PC-9 (cell line): Measurements from ENCODE around the gene OR12D3. TPM values are rescaled to one million over a fixed set of nuclear protein-coding genes. Genes with fewer than 3 reads are reported as not detected.

Experiments used
- Bru-seq: library from RNA; stranded (reverse); fragments of 400-500 nt; gene quantifications from one replicate; lab custom pipeline; 2021; lab: Mats Ljungman, UMichigan
- BruChase-seq, 2 experiments: library from RNA; stranded (reverse); fragments of 400-500 nt; gene quantifications; one replicate each; lab custom pipeline; 2021; lab: Mats Ljungman, UMichigan
- BruUV-seq: library from RNA; stranded (reverse); fragments of 400-500 nt; replicated peaks from 2 replicates; lab custom pipeline; 2021; lab: Mats Ljungman, UMichigan
- CTCF ChIA-PET: fragments of 300-600 bp; sonication (Branson Sonifier 250); formaldehyde crosslinking; loops from one replicate; lab custom pipeline; 2022; ENCODE audit warnings: antibody characterized with exemption; lab: Charles Lee
- POLR2A ChIA-PET: fragments of 300-600 bp; sonication (Branson Sonifier 250); formaldehyde crosslinking; loops from one replicate; lab custom pipeline; 2022; ENCODE audit warnings: antibody characterized with exemption; ENCODE audit not compliant: unreplicated experiment; lab: Charles Lee
- DNase-seq, 2 experiments: peaks; one replicate each; pipeline versions ENCODE4 v3.0.0 to v3.0.0-alpha.2; 2015 to 2022; ENCODE audit warnings: mixed read lengths in 1 of 2
- H2AFZ ChIP-seq: fragments of 200-600 bp; sonication (generic); 2 replicates; pipeline ENCODE4 v1.8.1; 2017; ENCODE audit warnings: antibody characterized with exemption
- H3F3A ChIP-seq: fragments of 200-600 bp; sonication (generic); 2 replicates; pipeline ENCODE4 v1.8.1; 2017; ENCODE audit warnings: antibody characterized with exemption, mild to moderate bottlenecking, low read depth; ENCODE audit not compliant: insufficient read depth
- H3K27ac ChIP-seq: fragments of 200-600 bp; sonication (generic); 2 replicates; pipeline ENCODE4 v1.6.1; 2016; ENCODE audit warnings: mixed run types
- H3K27me3 ChIP-seq: fragments of 200-600 bp; sonication (generic); 2 replicates; pipeline ENCODE4 v1.6.1; 2016; ENCODE audit warnings: low read depth, mixed run types; ENCODE audit not compliant: insufficient read depth
- H3K36me3 ChIP-seq: fragments of 200-600 bp; sonication (generic); 2 replicates; pipeline ENCODE4 v1.6.1; 2016; ENCODE audit warnings: low read depth, mixed run types
- H3K4me1 ChIP-seq: fragments of 200-600 bp; sonication (generic); replicated peaks from 2 replicates; pipeline ENCODE4 v1.6.1; 2016; ENCODE audit warnings: mixed run types; ENCODE audit not compliant: insufficient read depth
- H3K4me2 ChIP-seq: fragments of 200-600 bp; sonication (generic); 2 replicates; pipeline ENCODE4 v1.6.1; 2017; ENCODE audit warnings: mixed run types
- H3K4me3 ChIP-seq: fragments of 200-600 bp; sonication (generic); 2 replicates; pipeline ENCODE4 v1.6.1; 2016; ENCODE audit warnings: mixed run types
- H3K79me2 ChIP-seq: fragments of 200-600 bp; sonication (generic); 2 replicates; pipeline ENCODE4 v1.6.1; 2017; ENCODE audit warnings: low read depth, mixed run types
- H3K9me2 ChIP-seq: fragments of 200-600 bp; sonication (generic); 2 replicates; pipeline ENCODE4 v1.8.1; 2017; ENCODE audit warnings: mild to moderate bottlenecking; ENCODE audit not compliant: insufficient read depth
- H3K9me3 ChIP-seq: fragments of 200-600 bp; sonication (generic); 2 replicates; pipeline ENCODE4 v1.8.1; 2016; ENCODE audit warnings: low read depth; ENCODE audit not compliant: insufficient read depth
- H4K20me1 ChIP-seq: fragments of 200-600 bp; sonication (generic); 2 replicates; pipeline ENCODE4 v1.8.1; 2017; ENCODE audit not compliant: insufficient read depth
- EZH2 ChIP-seq: fragments of 200-600 bp; sonication (generic); IDR thresholded peaks from 2 replicates; pipeline ENCODE4 v1.8.0; 2017; ENCODE audit warnings: antibody characterized with exemption, low read depth
- intact Hi-C: fragments of 100-400 bp; cut with micrococcal nuclease; formaldehyde crosslinking; loops from one replicate; pipeline ENCODE4 v1.10.0; 2022; ENCODE audit not compliant: unreplicated experiment
- long read RNA-seq: library from polyadenylated mRNA; stranded (forward); transcript quantifications from one replicate; pipeline ENCODE4 v2.0.0, GENCODE V29; 2022
- total RNA-seq: library from RNA; stranded (reverse); gene quantifications from 2 replicates; pipeline ENCODE4 v1.2.3, GENCODE V29; 2021
- TF ChIP-seq, protein P1 (sequence below): fragments of 200-600 bp; sonication (generic); conservative IDR thresholded peaks from 2 replicates; pipeline ENCODE4 v1.6.1; 2017; ENCODE audit warnings: mixed run types, antibody characterized with exemption, mild to moderate bottlenecking, moderate library complexity

Gene OR12D3
- total RNA-seq, result not detected in 2 replicates
- not detected for Bru-seq, nascent RNA
- not detected for BruChase-seq, experiment 1, labeled RNA remaining after a 2-hour chase
- BruChase-seq, experiment 2, labeled RNA remaining after a 6-hour chase, result not detected
- long read RNA-seq, result 0 reads

DNA sequence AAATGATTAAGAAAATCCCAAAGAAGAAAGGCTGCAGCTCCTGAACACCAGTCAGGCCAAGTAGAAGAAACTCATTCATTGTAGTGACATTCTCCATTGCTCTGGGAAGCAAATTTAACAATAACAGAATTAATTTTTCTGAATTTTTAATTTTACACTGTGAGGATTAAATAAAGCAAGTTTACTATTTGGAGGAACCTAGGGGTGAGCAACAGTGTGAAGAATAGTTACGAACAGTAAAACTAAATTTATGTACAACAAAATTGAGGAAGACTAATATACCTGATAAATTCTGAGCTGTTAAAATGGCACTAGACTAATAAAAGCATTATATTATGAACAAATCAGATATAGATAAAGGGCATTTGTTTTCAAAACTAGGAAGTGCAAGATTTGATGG is at the start of gene OR12D3:
OR12D3 (minus strand) TSS at position 101 of the 400 bp plus-strand sequence; CDS start at position 97, 4 bp downstream.
- Histone ChIP-seq H3K9me2 (no peaks in the 10 kb centered on the region), H3K4me1 (no peaks in the 10 kb centered on the region), H3K79me2 (no peaks in the 10 kb centered on the region), H3K4me2 (no peak within 1 kb of the TSS), H3K4me3 (no peak within 1 kb of the TSS), H2AFZ (no peak within 1 kb of the TSS), H3K9me3 (no peaks in the 10 kb centered on the region), H3K27ac (no peak within 1 kb of the TSS), H3K36me3 (no peaks in the 10 kb centered on the region), H3K27me3 (no peaks in the 10 kb centered on the region), H3F3A (no peaks in the 10 kb centered on the region), H4K20me1 (no peaks in the 10 kb centered on the region)
- no peak for DNase-seq
- no peak for TF ChIP-seq EZH2
- TF ChIP-seq, protein P1, sequence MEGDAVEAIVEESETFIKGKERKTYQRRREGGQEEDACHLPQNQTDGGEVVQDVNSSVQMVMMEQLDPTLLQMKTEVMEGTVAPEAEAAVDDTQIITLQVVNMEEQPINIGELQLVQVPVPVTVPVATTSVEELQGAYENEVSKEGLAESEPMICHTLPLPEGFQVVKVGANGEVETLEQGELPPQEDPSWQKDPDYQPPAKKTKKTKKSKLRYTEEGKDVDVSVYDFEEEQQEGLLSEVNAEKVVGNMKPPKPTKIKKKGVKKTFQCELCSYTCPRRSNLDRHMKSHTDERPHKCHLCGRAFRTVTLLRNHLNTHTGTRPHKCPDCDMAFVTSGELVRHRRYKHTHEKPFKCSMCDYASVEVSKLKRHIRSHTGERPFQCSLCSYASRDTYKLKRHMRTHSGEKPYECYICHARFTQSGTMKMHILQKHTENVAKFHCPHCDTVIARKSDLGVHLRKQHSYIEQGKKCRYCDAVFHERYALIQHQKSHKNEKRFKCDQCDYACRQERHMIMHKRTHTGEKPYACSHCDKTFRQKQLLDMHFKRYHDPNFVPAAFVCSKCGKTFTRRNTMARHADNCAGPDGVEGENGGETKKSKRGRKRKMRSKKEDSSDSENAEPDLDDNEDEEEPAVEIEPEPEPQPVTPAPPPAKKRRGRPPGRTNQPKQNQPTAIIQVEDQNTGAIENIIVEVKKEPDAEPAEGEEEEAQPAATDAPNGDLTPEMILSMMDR, result no peak
- no TSS peak for BruUV-seq
- POLR2A ChIA-PET, result no interaction called here
- intact Hi-C loops, result no loop called here
- CTCF ChIA-PET, result no interaction called here

DNA sequence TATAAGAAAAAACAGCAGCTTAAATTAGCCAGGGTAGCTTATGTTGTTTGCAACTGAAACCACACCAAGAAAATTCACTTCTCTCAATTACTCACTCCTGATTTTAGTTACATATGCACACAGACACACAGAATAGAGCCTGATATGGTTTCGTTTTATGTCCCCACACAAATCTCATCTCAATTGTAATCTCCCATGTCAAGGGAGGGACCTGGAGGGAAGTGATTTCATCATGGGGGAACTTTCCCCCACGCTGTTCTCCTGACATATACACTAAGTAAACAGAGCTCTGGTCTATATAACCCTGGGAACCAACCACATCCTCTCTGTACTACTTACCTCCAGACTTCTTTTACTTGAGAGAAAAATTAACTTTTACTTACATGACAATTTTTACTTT is 49.5 kb upstream of the OR12D3 start:
- H3K79me2 ChIP-seq, result no peaks in the 10 kb centered on the region
- no peak overlapping the region for H3K27ac ChIP-seq
- H3K4me3 ChIP-seq, result no peak overlapping the region
- no peaks in the 10 kb centered on the region for H3K9me3 ChIP-seq
- intact Hi-C loops, result no loop called here
- H3K27me3 ChIP-seq, result peaks cover 17% of the 10 kb centered on the region; the same call in 1 of the 2 replicates
- no TSS peak for BruUV-seq
- H3K9me2 ChIP-seq, result peaks cover 4% of the 10 kb centered on the region; the same call in 1 of the 2 replicates
- H3K36me3 ChIP-seq, result no peaks in the 10 kb centered on the region
- TF ChIP-seq, protein P1, result no peak
- TF ChIP-seq EZH2, result no peak
- 0 out of 2 replicates have a peak, but pooled peaks cover 2% of the 10 kb centered on the region for H4K20me1 ChIP-seq
- H3F3A ChIP-seq, result no peaks in the 10 kb centered on the region
- no peak overlapping the region for H2AFZ ChIP-seq
- no peak overlapping the region for H3K4me2 ChIP-seq
- ChIA-PET CTCF (no interaction called here), POLR2A (no interaction called here)
- no peaks in the 10 kb centered on the region for H3K4me1 ChIP-seq
- no peak for DNase-seq

DNA sequence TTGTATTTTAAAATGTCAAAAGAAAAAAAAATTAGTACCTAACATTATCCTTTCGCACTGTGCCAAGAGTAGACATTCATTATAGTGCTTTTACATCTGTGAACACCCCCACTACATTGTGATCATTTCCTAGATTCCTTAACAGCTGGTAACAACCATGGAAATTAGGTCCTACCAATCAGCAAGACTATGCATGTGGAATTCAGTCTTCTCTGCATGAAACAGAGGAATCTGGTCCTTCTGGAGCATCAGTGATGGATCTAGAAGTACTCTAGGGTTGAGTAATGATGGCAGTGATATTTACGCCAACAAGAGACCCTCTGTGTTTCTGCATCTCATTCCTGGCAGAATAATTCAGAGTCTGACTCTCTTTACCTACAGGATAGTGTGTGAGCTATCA is 49.1 kb upstream of the OR12D3 start:
- no peaks in the 10 kb centered on the region for H3K4me1 ChIP-seq
- H3K36me3 ChIP-seq, result no peaks in the 10 kb centered on the region
- no peaks in the 10 kb centered on the region for H3F3A ChIP-seq
- no peaks in the 10 kb centered on the region for H3K9me3 ChIP-seq
- BruUV-seq, result no TSS peak
- TF ChIP-seq, protein P1, result no peak
- no peak for TF ChIP-seq EZH2
- peaks cover 4% of the 10 kb centered on the region; the same call in 1 of the 2 replicates for H3K9me2 ChIP-seq
- POLR2A ChIA-PET, result no interaction called here
- intact Hi-C loops, result no loop called here
- no peak overlapping the region for H3K27ac ChIP-seq
- H3K79me2 ChIP-seq, result no peaks in the 10 kb centered on the region
- H2AFZ ChIP-seq, result no peak overlapping the region
- peaks cover 15% of the 10 kb centered on the region; the same call in 1 of the 2 replicates for H3K27me3 ChIP-seq
- CTCF ChIA-PET, result no interaction called here
- 0 out of 2 replicates have a peak, but pooled peaks cover 2% of the 10 kb centered on the region for H4K20me1 ChIP-seq
- DNase-seq, result no peak
- H3K4me3 ChIP-seq, result no peak overlapping the region
- H3K4me2 ChIP-seq, result no peak overlapping the region
